HepG2 (cell line): Measurements from ENCODE around the gene DCAF6. TPM values are rescaled to one million over a fixed set of nuclear protein-coding genes. Genes with fewer than 3 reads are reported as not detected.

ENCODE experiments used
- ATAC-seq: fragments of 200-7000 bp; cut with Tn5 transposase; 3 replicates; pipeline ENCODE4 v1.9.1; 2020; ENCODE audit warnings: mild to moderate bottlenecking, moderate library complexity
- BruUV-seq: library from RNA; stranded (reverse); fragments of 400-500 nt; replicated peaks from 2 replicates; lab custom pipeline; 2021; lab: Mats Ljungman, UMichigan
- CTCF ChIA-PET: fragments of 300-600 bp; formaldehyde crosslinking; extraction: SDS; loops from one replicate; lab custom pipeline; 2021; ENCODE audit warnings: low total read pairs, inconsistent platforms, low intra/inter-chr PET ratio; lab: Yijun Ruan, JAX
- POLR2A ChIA-PET: fragments of 350-600 bp; sonication (Branson Sonifier 250); formaldehyde crosslinking; loops from one replicate; lab custom pipeline; 2020; ENCODE audit warnings: antibody characterized with exemption, inconsistent platforms; lab: Yijun Ruan, JAX
- DNase-seq: peaks from one replicate; pipeline ENCODE4 v3.0.0-alpha.2; 2015; ENCODE audit warnings: low spot score
- FAIRE-seq: peaks from 3 replicates; lab custom pipeline; 2011; peaks lifted over from hg19 to GRCh38; lab: Jason Lieb, UNC
- H2AFZ ChIP-seq: one replicate; pipeline ENCODE4 v1.6.1; 2011; ENCODE audit warnings: low read length, inconsistent platforms
- H3K27ac ChIP-seq: fragments of 300-600 bp; 3 replicates; pipeline ENCODE4 v1.8.0; 2011; ENCODE audit warnings: mixed run types, mild to moderate bottlenecking, mixed read lengths, low read length, inconsistent platforms; ENCODE audit not compliant: insufficient read depth; ENCODE audit errors: extremely low read length
- H3K27me3 ChIP-seq, 2 experiments: fragments of 200-600 bp in 1 of 2; 2 replicates in 1 of 2; 3 replicates in 1 of 2; pipeline versions ENCODE4 v1.6.0 to v1.8.0; 2011; ENCODE audit warnings: low read length in 2 of 2, mild to moderate bottlenecking in 2 of 2, moderate library complexity in 2 of 2, inconsistent platforms in 1 of 2; ENCODE audit not compliant: insufficient read depth in 2 of 2, control insufficient read depth in 1 of 2
- H3K36me3 ChIP-seq, 2 experiments: fragments of 200-600 bp in 1 of 2; replicated peaks in 1 of 2; 2 replicates in 1 of 2; 3 replicates in 1 of 2; pipeline versions ENCODE4 v1.5.1 to v1.8.0; 2011; ENCODE audit warnings: low read length in 2 of 2, inconsistent platforms in 1 of 2; ENCODE audit not compliant: insufficient read depth in 2 of 2, control insufficient read depth in 1 of 2
- H3K4me1 ChIP-seq: 2 replicates; pipeline ENCODE4 v1.5.1; 2012; ENCODE audit warnings: low read length, inconsistent platforms; ENCODE audit not compliant: insufficient read depth
- H3K4me2 ChIP-seq: 2 replicates; pipeline ENCODE4 v1.6.0; 2011; ENCODE audit warnings: low read depth, low read length, inconsistent platforms
- H3K4me3 ChIP-seq, 3 experiments: fragments of 200-600 bp in 1 of 3; sonication (generic), shearing (Covaris generic) in 1 of 3; replicated peaks in 1 of 3; 2 replicates each; pipeline ENCODE4 v1.5.1; 2011 to 2016; ENCODE audit warnings: low read length in 3 of 3, inconsistent platforms in 2 of 3, low read depth in 2 of 3, mild to moderate bottlenecking in 2 of 3, control low read depth in 1 of 3, mixed read lengths in 1 of 3; ENCODE audit not compliant: insufficient read depth in 1 of 3
- H3K79me2 ChIP-seq: one replicate; pipeline ENCODE4 v1.6.1; 2011; ENCODE audit warnings: low read length, inconsistent platforms; ENCODE audit not compliant: insufficient read depth
- H3K9ac ChIP-seq: 2 replicates; pipeline ENCODE4 v1.6.0; 2011; ENCODE audit warnings: mild to moderate bottlenecking, low read depth, low read length, inconsistent platforms; ENCODE audit not compliant: insufficient read depth
- H3K9me3 ChIP-seq: 2 replicates; pipeline ENCODE4 v1.5.1; 2012; ENCODE audit warnings: mild to moderate bottlenecking, low read length
- H4K20me1 ChIP-seq: 2 replicates; pipeline ENCODE4 v1.6.0; 2011; ENCODE audit warnings: inconsistent platforms, mild to moderate bottlenecking, low read length, moderate library complexity; ENCODE audit not compliant: insufficient read depth
- ATF7 ChIP-seq, 2 experiments: fragments of 450-650 bp in 1 of 2; sonication (generic) in 1 of 2; formaldehyde crosslinking in 1 of 2; IDR thresholded peaks; 2 replicates each; pipeline versions ENCODE4 v1.4.0 to v1.6.1; 2016 to 2020; ENCODE audit warnings: antibody characterized with exemption in 1 of 2, mild to moderate bottlenecking in 1 of 2, missing genetic modification reagents in 1 of 2
- NCOA2 ChIP-seq: sonication (generic); formaldehyde crosslinking; IDR thresholded peaks from 2 replicates; pipeline ENCODE4 v1.8.0; 2022; ENCODE audit warnings: inconsistent platforms
- NR3C1 ChIP-seq: sonication (generic); formaldehyde crosslinking; IDR thresholded peaks from 2 replicates; pipeline ENCODE4 v1.4.0; 2020; ENCODE audit warnings: missing genetic modification reagents
- NRL ChIP-seq: sonication (generic); formaldehyde crosslinking; IDR thresholded peaks from 2 replicates; pipeline ENCODE4 v1.5.0; 2020; ENCODE audit warnings: missing genetic modification reagents, mild to moderate bottlenecking, moderate library complexity, borderline replicate concordance
- PAWR ChIP-seq: sonication (generic); formaldehyde crosslinking; IDR thresholded peaks from 2 replicates; pipeline ENCODE4 v1.4.0; 2020; ENCODE audit warnings: missing genetic modification reagents, mild to moderate bottlenecking, borderline replicate concordance
- SETDB1 ChIP-seq: sonication (generic); formaldehyde crosslinking; IDR thresholded peaks from 2 replicates; pipeline ENCODE4 v1.5.1; 2020; ENCODE audit warnings: missing genetic modification reagents, mild to moderate bottlenecking, borderline replicate concordance
- SP140L ChIP-seq: sonication (generic); formaldehyde crosslinking; IDR thresholded peaks from 2 replicates; pipeline ENCODE4 v1.4.0; 2020; ENCODE audit warnings: missing genetic modification reagents, borderline replicate concordance
- TCF7L2 ChIP-seq: IDR thresholded peaks from 2 replicates; pipeline ENCODE4 v1.6.1; 2011; ENCODE audit warnings: mild to moderate bottlenecking, low read depth, low read length, moderate library complexity
- ZNF296 ChIP-seq: sonication (generic); formaldehyde crosslinking; conservative IDR thresholded peaks from 2 replicates; pipeline ENCODE4 v1.5.0; 2020; ENCODE audit warnings: mild to moderate bottlenecking, missing genetic modification reagents
- ZNF800 ChIP-seq: sonication (generic); formaldehyde crosslinking; IDR thresholded peaks from 2 replicates; pipeline ENCODE4 v1.4.0; 2020; ENCODE audit warnings: missing genetic modification reagents
- WGBS: methylation state at CpG from one replicate; pipeline ENCODE4 v1.1.6; 2017; ENCODE audit warnings: low lambda C conversion rate; 5-methylcytosine and 5-hydroxymethylcytosine counted together
- in situ Hi-C: cut with HindIII; loops from 2 replicates; pipeline ENCODE4 v1.10.0; 2017; ENCODE audit warnings: low pct_unique_long_range_greater_than_20kb; ENCODE audit not compliant: extremely low pct_ligation_motif_present
- intact Hi-C: fragments of 100-400 bp; cut with micrococcal nuclease; formaldehyde crosslinking; loops from one replicate; pipeline ENCODE4 v1.10.0; 2022; ENCODE audit not compliant: unreplicated experiment
- polyA plus RNA-seq, 8 experiments: library from polyadenylated mRNA; depleted of rRNA in 3 of 8; stranded (reverse) in 7 of 8; unstranded in 1 of 8; fragments of >200 nt; fragmentation: Illumina TruSeq in 4 of 8; extraction: Trizol in 4 of 8; gene quantifications; 2 replicates each; pipeline versions ENCODE4 v1.2.1 to v1.2.3, GENCODE V29; 2011 to 2016; ENCODE audit warnings: low read depth in 4 of 8, missing spikeins in 1 of 8, mixed read lengths in 1 of 8; ENCODE audit not compliant: insufficient read depth in 1 of 8
- total RNA-seq, 5 experiments: library from RNA; depleted of rRNA; stranded (reverse); fragments of >200 nt; fragmentation: Illumina TruSeq; extraction: Trizol; gene quantifications; 2 replicates each; pipeline ENCODE4 v1.2.3, GENCODE V29; 2016; ENCODE audit warnings: low read depth in 1 of 5
- TF ChIP-seq, protein P1 (sequence below): sonication (generic); formaldehyde crosslinking; IDR thresholded peaks from 2 replicates; pipeline ENCODE4 v1.8.0; 2023; ENCODE audit warnings: mild to moderate bottlenecking, missing genetic modification reagents
- TF ChIP-seq, protein P2 (sequence below): sonication (generic); formaldehyde crosslinking; IDR thresholded peaks from 2 replicates; pipeline ENCODE4 v1.8.0; 2022; ENCODE audit warnings: low read depth, missing genetic modification reagents

Gene DCAF6
- total and polyA plus RNA-seq, 2 of the 13 experiments (the other 11 are each of a cell fraction or from before 2014, with no cell fraction given): 24.7 to 33.7 TPM

DNA sequence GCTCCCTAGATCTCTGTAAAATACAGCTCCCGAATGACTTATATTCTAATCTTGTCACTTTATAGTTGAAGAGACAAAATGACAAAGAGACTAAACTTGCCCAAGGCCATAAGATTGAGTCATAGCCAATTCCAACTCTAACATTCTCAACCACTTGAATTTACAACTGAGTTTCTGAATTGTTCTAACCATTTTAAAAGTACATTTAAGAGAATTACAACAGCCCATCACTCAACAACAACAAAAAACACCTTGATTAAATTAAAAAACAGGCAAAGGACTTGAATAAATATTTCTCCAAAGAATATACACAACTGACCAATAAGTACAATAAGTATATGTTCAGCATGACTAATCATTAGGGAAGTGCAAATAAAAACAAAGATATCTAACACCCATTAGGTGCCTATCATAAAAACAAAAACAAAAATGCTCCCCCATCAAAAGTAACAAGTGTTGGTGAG, 13.8 kb upstream of the DCAF6 start:
- no peak overlapping the region for H3K4me2 ChIP-seq
- peaks cover 7% of the 10 kb centered on the region; the same call in 1 of the 2 replicates for H4K20me1 ChIP-seq
- H3K79me2 ChIP-seq: peaks cover 28% of the 10 kb centered on the region
- no TSS peak for BruUV-seq
- H3K36me3 ChIP-seq: no peaks in the 10 kb centered on the region; a peak in 1 of 5 replicates
- no peak overlapping the region for H2AFZ ChIP-seq
- no peaks in the 10 kb centered on the region for H3K9me3 ChIP-seq
- no peak overlapping the region for H3K9ac ChIP-seq
- no peak overlapping the region for H3K27ac ChIP-seq
- TF ChIP-seq, protein P1, sequence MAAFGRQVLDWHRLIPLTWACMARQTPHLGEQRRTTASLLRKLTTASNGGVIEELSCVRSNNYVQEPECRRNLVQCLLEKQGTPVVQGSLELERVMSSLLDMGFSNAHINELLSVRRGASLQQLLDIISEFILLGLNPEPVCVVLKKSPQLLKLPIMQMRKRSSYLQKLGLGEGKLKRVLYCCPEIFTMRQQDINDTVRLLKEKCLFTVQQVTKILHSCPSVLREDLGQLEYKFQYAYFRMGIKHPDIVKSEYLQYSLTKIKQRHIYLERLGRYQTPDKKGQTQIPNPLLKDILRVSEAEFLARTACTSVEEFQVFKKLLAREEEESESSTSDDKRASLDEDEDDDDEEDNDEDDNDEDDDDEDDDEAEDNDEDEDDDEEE: no peak
- TF ChIP-seq ZNF296 (no peak), ATF7 (IDR thresholded peaks at IDR 0.05) (no peak), ATF7 (CRISPR knock-in tag; IDR thresholded peaks at IDR 0.05) (no peak)
- FAIRE-seq: no peak
- peaks cover 39% of the 10 kb centered on the region for H3K4me1 ChIP-seq
- H3K4me3 ChIP-seq: no peak overlapping the region
- POLR2A ChIA-PET: no interaction called here
- intact Hi-C loops (no loop called here), in situ Hi-C loops (no loop called here)
- WGBS: 82% methylated on average over 1 of the region's 1 CpG
- no peak for DNase-seq
- no peak for ATAC-seq
- no peaks in the 10 kb centered on the region for H3K27me3 ChIP-seq
- CTCF ChIA-PET: no interaction called here

- peaks cover 31% of the 10 kb centered on the region for H3K79me2 ChIP-seq
- in situ Hi-C loops: no loop called here
- H3K9me3 ChIP-seq: no peaks in the 10 kb centered on the region
- WGBS: 95% methylated on average over 3 of the region's 3 CpGs
- no peak for ATAC-seq
- DNase-seq: no peak
- peaks cover 7% of the 10 kb centered on the region; the same call in 1 of the 2 replicates for H4K20me1 ChIP-seq
- ChIA-PET CTCF (no interaction called here), POLR2A (no interaction called here)
- intact Hi-C loops: no loop called here
- no peak for FAIRE-seq
- H2AFZ ChIP-seq: no peak overlapping the region
- no peak overlapping the region for H3K9ac ChIP-seq
- H3K4me1 ChIP-seq: peaks cover 40% of the 10 kb centered on the region
- H3K27me3 ChIP-seq: no peaks in the 10 kb centered on the region
- H3K27ac ChIP-seq: no peak overlapping the region
- H3K4me2 ChIP-seq: no peak overlapping the region
- H3K36me3 ChIP-seq: no peaks in the 10 kb centered on the region
- H3K4me3 ChIP-seq: no peak overlapping the region
- no TSS peak for BruUV-seq
- TF ChIP-seq NCOA2 (no peak), SP140L (CRISPR knock-in tag) (no peak), SETDB1 (CRISPR knock-in tag) (no peak), PAWR (CRISPR knock-in tag) (no peak), NR3C1 (CRISPR knock-in tag) (no peak), ZNF800 (CRISPR knock-in tag) (no peak), NRL (CRISPR knock-in tag) (no peak), TCF7L2 (no peak)
- TF ChIP-seq, protein P2, sequence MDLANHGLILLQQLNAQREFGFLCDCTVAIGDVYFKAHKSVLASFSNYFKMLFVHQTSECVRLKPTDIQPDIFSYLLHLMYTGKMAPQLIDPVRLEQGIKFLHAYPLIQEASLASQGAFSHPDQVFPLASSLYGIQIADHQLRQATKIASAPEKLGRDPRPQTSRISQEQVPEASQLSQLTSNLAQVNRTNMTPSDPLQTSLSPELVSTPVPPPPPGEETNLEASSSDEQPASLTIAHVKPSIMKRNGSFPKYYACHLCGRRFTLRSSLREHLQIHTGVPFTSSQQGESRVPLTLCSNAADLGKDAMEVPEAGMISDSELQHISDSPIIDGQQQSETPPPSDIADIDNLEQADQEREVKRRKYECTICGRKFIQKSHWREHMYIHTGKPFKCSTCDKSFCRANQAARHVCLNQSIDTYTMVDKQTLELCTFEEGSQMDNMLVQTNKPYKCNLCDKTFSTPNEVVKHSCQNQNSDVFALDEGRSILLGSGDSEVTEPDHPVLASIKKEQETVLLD (CRISPR knock-in tag): no peak
Observed at GRCh38 chr1:167923324-167924056, 13.0 kb upstream of the DCAF6 start.
